Brain microvascular endothelial cell (primary cell): ENCODE results near the gene BRSK2.
"Not testable (repeated sequence)": the region's sequence is repeated elsewhere in the genome, so short reads cannot be mapped to it uniquely, and the experiment has no call there.

Experiments used
- DNase-seq: peaks from one replicate; pipeline ENCODE4 v3.0.0-alpha.2; 2020
- H3K27ac ChIP-seq: fragments of 250-450 bp; sonication (Bioruptor Pico); 2 replicates; pipeline ENCODE4 v1.5.1; 2020; ENCODE audit warnings: mild to moderate bottlenecking, moderate library complexity
- H3K27me3 ChIP-seq: fragments of 250-450 bp; sonication (Bioruptor Pico); replicated peaks from 2 replicates; pipeline ENCODE4 v1.5.1; 2020; ENCODE audit warnings: mild to moderate bottlenecking
- H3K36me3 ChIP-seq: fragments of 250-450 bp; sonication (Bioruptor Pico); replicated peaks from 2 replicates; pipeline ENCODE4 v1.5.1; 2020; ENCODE audit warnings: mild to moderate bottlenecking
- H3K4me3 ChIP-seq: 2 replicates; pipeline ENCODE4 v1.5.1; 2011; ENCODE audit warnings: low read depth, mild to moderate bottlenecking, control low read depth, low read length, moderate library complexity
- CTCF ChIP-seq: IDR thresholded peaks from 2 replicates; pipeline ENCODE4 v1.5.1; 2011; ENCODE audit warnings: low read depth, mild to moderate bottlenecking, moderate library complexity, low read length, control low read depth, inconsistent platforms; ENCODE audit errors: missing control alignments
- in situ Hi-C: cut with HindIII; loops from 2 replicates; pipeline ENCODE4 v1.10.0; 2017; ENCODE audit warnings: low sequenced_read_pairs, low pct_ligation_motif_present

Gene BRSK2

GRCh38 chr11:1433568-1433967 is 43.8 kb downstream of the BRSK2 start:
- no peaks in the 10 kb centered on the region for H3K36me3 ChIP-seq
- no peak for DNase-seq
- no peak overlapping the region for H3K27ac ChIP-seq
- no peak for TF ChIP-seq CTCF
- H3K4me3 ChIP-seq = no peak overlapping the region
- in situ Hi-C loops = no loop called here
- H3K27me3 ChIP-seq = no peaks in the 10 kb centered on the region

- in situ Hi-C loops = no loop called here
- TF ChIP-seq CTCF = no peak
- Histone ChIP-seq H3K36me3 (no peaks in the 10 kb centered on the region), H3K27me3 (no peaks in the 10 kb centered on the region), H3K4me3 (no peak overlapping the region), H3K27ac (no peak overlapping the region)
- no peak for DNase-seq
Measured at GRCh38 chr11:1433977-1434640, 44.4 kb downstream of the BRSK2 start.

- H3K27me3 ChIP-seq, H3K36me3 ChIP-seq, H3K4me3 ChIP-seq, H3K27ac ChIP-seq, DNase-seq, in situ Hi-C loops: not testable (repeated sequence)
Measured at GRCh38 chr11:1435479-1435819, 45.7 kb downstream of the BRSK2 start.

GRCh38 chr11:1435820-1436467 is 46.2 kb downstream of the BRSK2 start:
- in situ Hi-C loops = no loop called here
- H3K4me3 ChIP-seq = no peak overlapping the region
- DNase-seq = no peak
- H3K27ac ChIP-seq = no peak overlapping the region
- no peak for TF ChIP-seq CTCF
- no peaks in the 10 kb centered on the region for H3K27me3 ChIP-seq
- no peaks in the 10 kb centered on the region for H3K36me3 ChIP-seq

GRCh38 chr11:1436468-1437039 is 46.8 kb downstream of the BRSK2 start:
- in situ Hi-C loops = no loop called here
- Histone ChIP-seq H3K36me3 (no peaks in the 10 kb centered on the region), H3K4me3 (no peak overlapping the region), H3K27me3 (no peaks in the 10 kb centered on the region), H3K27ac (no peak overlapping the region)
- DNase-seq = no peak
- no peak for TF ChIP-seq CTCF

- Histone ChIP-seq H3K36me3 (no peaks in the 10 kb centered on the region), H3K27me3 (no peaks in the 10 kb centered on the region), H3K27ac (no peak overlapping the region), H3K4me3 (no peak overlapping the region)
- TF ChIP-seq CTCF = no peak
- DNase-seq = peak; percentile 26
- in situ Hi-C loops = no loop called here
Measured at GRCh38 chr11:1437500-1437899, 47.8 kb downstream of the BRSK2 start.
